HG03039 (cell line): ENCODE results near the gene MPI.
"Not testable (repeated sequence)": the region's sequence is repeated elsewhere in the genome, so short reads cannot be mapped to it uniquely, and the experiment has no call there.

Experiments
- ATAC-seq: cut with Tn5 transposase; IDR thresholded peaks from one replicate; pipeline ENCODE4 v1.9.1; 2021; ENCODE audit warnings: mild to moderate bottlenecking, moderate library complexity; ENCODE audit not compliant: unreplicated experiment

MPI gene

GRCh38 chr15:74924525-74924924 is 34.7 kb downstream of the MPI start:
- no peak for ATAC-seq

DNA sequence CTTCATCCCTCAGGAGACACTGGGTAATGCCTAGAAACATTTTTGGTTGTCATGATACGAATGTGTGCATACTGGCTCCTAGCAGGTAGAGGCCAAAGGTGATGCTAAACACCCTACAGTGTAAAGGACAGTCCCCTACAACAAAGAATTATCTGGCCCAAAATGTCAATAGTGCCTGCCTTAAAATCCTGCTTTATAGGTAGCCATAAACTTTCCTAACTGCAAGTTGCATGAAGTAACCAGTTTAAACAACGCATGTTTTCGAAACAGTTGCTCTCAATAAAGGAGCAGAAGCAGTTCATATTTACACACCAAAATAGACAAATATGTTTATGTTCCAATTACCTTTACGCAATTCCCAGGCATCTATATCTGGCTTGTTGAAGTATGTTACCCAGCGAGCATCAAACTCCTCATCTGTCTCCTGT is 38.9 kb downstream of the MPI start:
- ATAC-seq, result no peak

DNA sequence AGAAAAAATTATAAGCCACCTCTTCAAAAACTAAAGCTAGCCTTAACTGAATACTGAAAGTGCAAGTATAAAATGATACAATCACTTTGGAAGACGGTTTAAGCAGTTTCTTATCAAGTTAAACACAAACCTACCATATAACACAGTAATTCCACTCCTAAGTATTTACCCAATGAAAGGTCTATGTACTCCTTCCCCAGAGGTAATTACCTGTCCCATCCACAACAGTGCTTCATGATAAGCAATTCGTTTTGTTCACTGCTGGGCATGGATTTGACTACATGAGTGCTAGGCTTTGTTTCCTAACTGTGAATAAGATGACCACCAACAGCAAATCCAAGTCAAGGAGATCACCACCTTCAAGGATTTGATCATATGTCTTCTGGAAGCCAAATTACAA is 43.7 kb downstream of the MPI start:
- no peak for ATAC-seq

- not testable (repeated sequence) for ATAC-seq
Observed at GRCh38 chr15:74935193-74935592, 45.4 kb downstream of the MPI start.

- no peak for ATAC-seq
Observed at GRCh38 chr15:74937272-74937589, 47.4 kb downstream of the MPI start.

- peak; percentile 85 for ATAC-seq
Observed at GRCh38 chr15:74937590-74938371, 47.9 kb downstream of the MPI start, which contains the start of gene COX5A. TSS of gene COX5A (minus strand) at chr15:74938073. CDS start at chr15:74938014, 59 bp downstream.

DNA sequence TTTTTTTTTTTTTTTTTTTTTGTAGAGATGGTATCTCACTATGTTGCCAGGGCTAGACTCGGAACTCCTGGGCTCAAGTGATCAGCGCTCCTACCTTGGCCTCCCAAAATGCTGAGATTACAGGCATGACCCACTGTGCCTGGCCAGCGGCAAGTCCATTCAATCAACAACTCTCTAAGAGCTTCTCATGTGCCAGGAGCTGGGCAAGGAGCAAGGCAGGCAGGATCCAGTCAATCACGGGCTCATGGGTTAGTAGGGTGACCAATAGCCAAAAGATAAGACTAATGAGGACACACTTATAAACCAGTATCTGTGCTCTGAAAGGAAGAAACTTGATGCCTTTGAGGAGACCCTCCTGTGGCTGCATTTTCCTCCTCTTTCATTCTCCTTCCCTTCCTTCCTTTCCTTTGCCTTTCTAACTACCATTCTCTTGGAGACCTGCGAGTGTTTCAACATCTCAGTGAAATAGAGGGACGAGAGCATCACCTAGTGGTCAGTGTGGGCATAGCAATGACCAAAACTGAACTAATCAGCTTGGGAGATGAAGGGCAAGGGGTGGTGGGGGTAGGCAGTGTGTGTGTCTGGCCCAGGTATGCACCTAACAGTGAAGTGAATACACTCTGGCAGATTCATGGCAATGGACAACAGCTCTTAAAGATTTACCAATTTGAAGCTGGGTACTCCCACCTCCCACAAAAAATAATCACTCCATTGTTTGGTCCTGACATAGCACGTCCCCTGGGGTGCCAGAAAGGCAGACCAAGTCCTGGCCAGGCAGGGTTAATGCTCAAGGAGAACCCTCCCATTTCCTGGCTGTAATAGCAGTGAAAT is 60.5 kb downstream of the MPI start:
- ATAC-seq, result no peak

GRCh38 chr15:74951006-74951405 is 61.2 kb downstream of the MPI start:
- ATAC-seq, result no peak
